Breast epithelium (tissue), 4 donors: ENCODE data around the gene CCDC172. TPM values are rescaled to one million over a fixed set of nuclear protein-coding genes. Genes with fewer than 3 reads are reported as not detected.

ENCODE experiments used
- DNase-seq, 2 donors: peaks; one replicate each; pipeline ENCODE4 v3.0.0-alpha.2; 2019; ENCODE audit warnings: low spot score in 2 of 2
- H3K27ac ChIP-seq, 2 donors: fragments of 200-600 bp; sonication (generic) in 1 of 2; one replicate each; pipeline ENCODE4 v1.5.1; 2016 to 2019; ENCODE audit warnings: mild to moderate bottlenecking in 1 of 2
- H3K27me3 ChIP-seq, 2 donors: fragments of 200-600 bp; sonication (generic) in 1 of 2; one replicate each; pipeline versions ENCODE4 v1.5.1 to v1.6.0; 2017 to 2019; ENCODE audit warnings: control low read depth in 1 of 2, mild to moderate bottlenecking in 1 of 2
- H3K36me3 ChIP-seq: fragments of 200-600 bp; one replicate; pipeline ENCODE4 v1.5.1; 2019
- H3K4me1 ChIP-seq, 2 donors: fragments of 200-600 bp; sonication (generic); one replicate each; pipeline ENCODE4 v1.5.1; 2016 to 2019; ENCODE audit warnings: control low read depth in 1 of 2
- H3K4me3 ChIP-seq, 3 donors: fragments of 200-600 bp; sonication (generic); 1 replicate in 2 of 3; 2 replicates in 1 of 3; pipeline ENCODE4 v1.5.1; 2016 to 2019; ENCODE audit warnings: mild to moderate bottlenecking in 3 of 3, moderate library complexity in 2 of 3
- H3K9me3 ChIP-seq, 2 donors: fragments of 200-600 bp; sonication (generic) in 1 of 2; one replicate each; pipeline ENCODE4 v1.5.1; 2016 to 2019; ENCODE audit warnings: control low read depth in 1 of 2
- POLR2A ChIP-seq: fragments of 450-650 bp; IDR thresholded peaks from one replicate; pipeline ENCODE4 v1.6.1; 2016; ENCODE audit warnings: antibody characterized with exemption, mild to moderate bottlenecking, moderate library complexity
- POLR2AphosphoS5 ChIP-seq, 3 donors: sonication (generic); formaldehyde crosslinking; IDR thresholded peaks; one replicate each; pipeline ENCODE4 v1.6.1; 2017; ENCODE audit warnings: antibody characterized with exemption in 3 of 3
- intact Hi-C: fragments of 100-400 bp; cut with DNase I; formaldehyde crosslinking; loops from one replicate; pipeline ENCODE4 v1.15.1; 2023; ENCODE audit warnings: low total_unique reads
- total RNA-seq, 3 donors: library from RNA; depleted of rRNA; stranded (reverse); fragments of >200 nt; gene quantifications; one replicate each; pipeline ENCODE4 v1.1.0, GENCODE V29; 2016
- TF ChIP-seq, protein P1 (sequence below), 3 donors: fragments of 450-650 bp; IDR thresholded peaks; one replicate each; pipeline ENCODE4 v1.5.1; 2016 to 2017; ENCODE audit warnings: antibody characterized with exemption in 3 of 3, mild to moderate bottlenecking in 3 of 3, moderate library complexity in 3 of 3

The CCDC172 gene
- total RNA-seq, 3 donors from 2014 or later: not detected

DNA sequence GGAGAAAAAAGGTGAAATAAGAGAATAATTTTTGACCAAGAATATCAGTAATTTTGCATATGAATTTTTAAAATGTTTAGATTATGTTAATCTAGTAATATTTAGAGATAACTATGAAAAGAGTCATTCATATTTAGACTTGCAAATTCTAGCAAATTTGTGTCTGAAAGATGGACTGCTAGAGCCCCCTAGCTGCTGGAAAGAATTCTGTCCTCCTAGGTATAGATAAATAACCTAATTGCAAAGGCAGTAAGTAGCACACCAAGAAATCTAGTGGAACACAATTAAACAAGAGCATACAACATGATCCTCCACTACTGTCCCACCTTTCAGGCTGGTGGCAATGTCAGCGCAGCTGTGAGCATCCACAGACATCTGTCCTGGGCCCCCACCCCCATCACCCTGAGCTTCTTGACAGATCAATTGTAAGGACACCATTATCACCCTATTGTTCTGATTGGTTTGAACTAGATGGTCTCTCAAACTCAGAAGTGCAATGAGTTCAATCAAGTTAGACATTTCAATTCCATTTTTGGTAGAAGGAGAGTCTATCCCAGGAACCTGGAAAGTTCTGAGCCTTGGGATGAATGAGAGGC, 36.2 kb upstream of the CCDC172 start:
- intact Hi-C loops: no loop called here
- no peak overlapping the region for H3K4me3 ChIP-seq
- H3K4me1 ChIP-seq: no peaks in the 10 kb centered on the region
- no peak for DNase-seq
- H3K36me3 ChIP-seq: no peaks in the 10 kb centered on the region
- TF ChIP-seq POLR2AphosphoS5 (IDR thresholded peaks at IDR 0.05): no peak
- TF ChIP-seq, protein P1, sequence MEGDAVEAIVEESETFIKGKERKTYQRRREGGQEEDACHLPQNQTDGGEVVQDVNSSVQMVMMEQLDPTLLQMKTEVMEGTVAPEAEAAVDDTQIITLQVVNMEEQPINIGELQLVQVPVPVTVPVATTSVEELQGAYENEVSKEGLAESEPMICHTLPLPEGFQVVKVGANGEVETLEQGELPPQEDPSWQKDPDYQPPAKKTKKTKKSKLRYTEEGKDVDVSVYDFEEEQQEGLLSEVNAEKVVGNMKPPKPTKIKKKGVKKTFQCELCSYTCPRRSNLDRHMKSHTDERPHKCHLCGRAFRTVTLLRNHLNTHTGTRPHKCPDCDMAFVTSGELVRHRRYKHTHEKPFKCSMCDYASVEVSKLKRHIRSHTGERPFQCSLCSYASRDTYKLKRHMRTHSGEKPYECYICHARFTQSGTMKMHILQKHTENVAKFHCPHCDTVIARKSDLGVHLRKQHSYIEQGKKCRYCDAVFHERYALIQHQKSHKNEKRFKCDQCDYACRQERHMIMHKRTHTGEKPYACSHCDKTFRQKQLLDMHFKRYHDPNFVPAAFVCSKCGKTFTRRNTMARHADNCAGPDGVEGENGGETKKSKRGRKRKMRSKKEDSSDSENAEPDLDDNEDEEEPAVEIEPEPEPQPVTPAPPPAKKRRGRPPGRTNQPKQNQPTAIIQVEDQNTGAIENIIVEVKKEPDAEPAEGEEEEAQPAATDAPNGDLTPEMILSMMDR (IDR thresholded peaks at IDR 0.05): peak in 2 of 3 donors; percentile 77
- H3K27ac ChIP-seq: no peak overlapping the region
- H3K9me3 ChIP-seq: peaks cover 0 to 4% of the 10 kb centered on the region in 2 donors
- peaks cover 0 to 7% of the 10 kb centered on the region in 2 donors for H3K27me3 ChIP-seq

DNA sequence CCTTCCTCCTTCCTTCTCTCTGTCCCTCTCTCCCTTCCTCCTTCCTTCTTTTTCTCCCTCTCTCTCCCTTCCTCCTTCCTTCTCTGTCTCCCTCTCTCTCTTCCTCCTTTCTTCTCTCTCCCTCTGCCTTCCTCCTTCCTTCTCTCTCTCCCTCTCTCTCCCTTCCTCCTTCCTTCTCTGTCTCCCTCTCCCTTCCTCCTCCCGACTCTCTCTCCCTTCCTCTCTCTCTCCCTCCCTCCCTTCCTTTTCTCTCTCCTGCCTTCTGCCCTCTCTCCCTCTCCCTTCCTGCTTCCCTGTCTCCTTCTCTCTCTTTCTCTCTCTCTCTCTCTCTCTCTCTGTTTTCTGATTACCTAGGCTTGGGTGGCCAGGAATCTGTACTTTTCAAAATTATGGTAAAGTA, 34.6 kb upstream of the CCDC172 start:
- TF ChIP-seq, protein P1 (IDR thresholded peaks at IDR 0.05): no peak
- TF ChIP-seq POLR2A (no peak), POLR2AphosphoS5 (IDR thresholded peaks at IDR 0.05) (no peak)
- Histone ChIP-seq H3K4me1 (no peaks in the 10 kb centered on the region), H3K27ac (no peak overlapping the region), H3K36me3 (no peaks in the 10 kb centered on the region), H3K9me3 (peaks cover 0 to 4% of the 10 kb centered on the region in 2 donors), H3K27me3 (peaks cover 0 to 7% of the 10 kb centered on the region in 2 donors), H3K4me3 (no peak overlapping the region)
- no peak for DNase-seq
- intact Hi-C loops: no loop called here

DNA sequence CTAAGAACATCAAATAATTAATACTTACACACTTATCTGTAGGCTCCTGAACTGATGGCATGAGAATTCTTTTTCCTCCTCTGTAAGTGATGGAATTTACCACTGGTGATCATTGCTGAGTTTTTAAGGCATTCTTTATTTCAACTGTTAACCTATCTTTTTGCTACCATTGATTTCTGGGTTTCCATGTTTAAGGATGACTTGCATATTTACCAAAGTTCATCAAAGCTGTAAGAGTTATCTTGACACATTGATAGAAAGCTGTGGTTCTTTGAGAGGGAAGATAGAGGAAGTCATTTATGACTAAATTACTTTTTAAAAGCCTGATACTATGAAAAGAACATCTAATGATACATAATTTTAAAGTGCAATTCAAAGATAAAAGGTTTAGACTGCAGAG, 31.8 kb upstream of the CCDC172 start:
- intact Hi-C loops: no loop called here
- Histone ChIP-seq H3K4me3 (no peak overlapping the region), H3K36me3 (no peaks in the 10 kb centered on the region), H3K27ac (no peak overlapping the region), H3K4me1 (no peaks in the 10 kb centered on the region), H3K9me3 (peaks cover 0 to 4% of the 10 kb centered on the region in 2 donors), H3K27me3 (peaks cover 0 to 10% of the 10 kb centered on the region in 2 donors)
- no peak for DNase-seq
- TF ChIP-seq, protein P1 (IDR thresholded peaks at IDR 0.05): no peak
- TF ChIP-seq POLR2AphosphoS5 (IDR thresholded peaks at IDR 0.05): no peak
- TF ChIP-seq POLR2A: no peak

DNA sequence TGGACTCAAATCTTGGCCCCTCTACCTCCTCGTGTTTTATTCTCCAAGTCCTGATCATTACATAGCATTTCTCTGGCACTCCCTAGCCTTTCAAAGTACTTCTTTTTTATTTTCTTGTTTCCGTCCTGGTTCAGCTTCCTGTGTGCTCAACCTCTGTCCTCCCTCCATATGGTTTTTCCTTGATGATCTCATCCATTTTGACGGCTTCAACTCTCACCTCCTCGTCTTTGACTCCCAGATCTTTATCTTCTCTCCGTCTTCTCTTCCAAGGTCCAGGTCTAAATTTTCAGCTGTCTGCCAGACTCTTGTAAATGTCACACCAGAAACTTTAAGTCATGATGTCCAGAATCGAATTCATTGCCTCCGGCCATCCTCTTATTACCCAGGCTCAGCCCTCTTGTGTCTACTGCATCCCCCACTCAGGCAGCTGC, 27.9 kb upstream of the CCDC172 start:
- Histone ChIP-seq H3K36me3 (no peaks in the 10 kb centered on the region), H3K4me3 (no peak overlapping the region), H3K27me3 (peaks cover 0 to 6% of the 10 kb centered on the region in 2 donors), H3K4me1 (no peaks in the 10 kb centered on the region), H3K27ac (no peak overlapping the region), H3K9me3 (no peaks in the 10 kb centered on the region)
- DNase-seq: no peak
- intact Hi-C loops: no loop called here
- TF ChIP-seq POLR2AphosphoS5 (IDR thresholded peaks at IDR 0.05) (no peak), POLR2A (no peak)
- TF ChIP-seq, protein P1 (IDR thresholded peaks at IDR 0.05): no peak

DNA sequence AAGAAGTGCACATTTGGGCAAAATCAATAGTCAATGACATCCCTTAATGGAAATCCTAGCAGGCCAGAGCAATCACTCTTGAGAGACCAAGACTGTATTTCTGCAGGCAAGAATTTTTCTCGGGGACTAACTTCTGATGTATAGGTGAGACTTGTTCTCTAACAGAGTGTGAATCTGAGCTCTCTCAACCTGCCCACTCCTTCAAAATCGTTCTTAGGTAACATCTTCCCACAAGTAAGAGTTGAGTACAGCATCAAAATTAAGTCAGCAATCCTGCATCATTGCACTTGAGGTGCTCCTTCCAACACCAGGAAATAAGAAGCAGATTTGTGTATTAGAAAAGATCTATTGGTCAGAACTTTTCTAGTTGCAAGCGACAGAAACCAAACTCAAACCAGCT, 25.7 kb upstream of the CCDC172 start:
- no peak for DNase-seq
- intact Hi-C loops: no loop called here
- peaks cover 0 to 3% of the 10 kb centered on the region in 2 donors for H3K27me3 ChIP-seq
- TF ChIP-seq, protein P1 (IDR thresholded peaks at IDR 0.05): no peak
- TF ChIP-seq POLR2A (no peak), POLR2AphosphoS5 (IDR thresholded peaks at IDR 0.05) (no peak)
- H3K4me1 ChIP-seq: no peaks in the 10 kb centered on the region
- no peaks in the 10 kb centered on the region for H3K9me3 ChIP-seq
- no peaks in the 10 kb centered on the region for H3K36me3 ChIP-seq
- no peak overlapping the region for H3K27ac ChIP-seq
- H3K4me3 ChIP-seq: no peak overlapping the region
